PFSK-1 (cell line): ENCODE measurements around the gene BRINP1.

Experiments used
- FOXP2 ChIP-seq: optimal IDR thresholded peaks from 2 replicates; pipeline ENCODE3; 2011; ENCODE audit warnings: borderline replicate concordance, control low read depth, inconsistent platforms; ENCODE audit not compliant: insufficient read depth; ENCODE audit errors: extremely low read length, extremely low read depth
- POLR2AphosphoS5 ChIP-seq: IDR thresholded peaks from 2 replicates; pipeline ENCODE4 v1.6.1; 2012; ENCODE audit warnings: low read depth, mild to moderate bottlenecking, control low read depth, low read length, moderate library complexity
- SIN3A ChIP-seq: IDR thresholded peaks from 2 replicates; pipeline ENCODE4 v1.6.1; 2012; ENCODE audit warnings: mild to moderate bottlenecking, low read length, moderate library complexity, borderline replicate concordance; ENCODE audit not compliant: insufficient read depth
- TAF1 ChIP-seq: IDR thresholded peaks from 2 replicates; pipeline ENCODE4 v1.6.1; 2012; ENCODE audit warnings: low read length, control low read depth, borderline replicate concordance; ENCODE audit not compliant: insufficient read depth
- TF ChIP-seq, protein P1 (sequence below), 2 experiments: IDR thresholded peaks; 2 replicates each; pipeline versions ENCODE4 v1.6.1 to v1.8.0; 2011 to 2012; ENCODE audit warnings: low read depth in 2 of 2, low read length in 2 of 2, control low read depth in 1 of 2, inconsistent platforms in 1 of 2, mild to moderate bottlenecking in 1 of 2, moderate library complexity in 1 of 2; ENCODE audit not compliant: insufficient read depth in 1 of 2

Gene BRINP1

DNA sequence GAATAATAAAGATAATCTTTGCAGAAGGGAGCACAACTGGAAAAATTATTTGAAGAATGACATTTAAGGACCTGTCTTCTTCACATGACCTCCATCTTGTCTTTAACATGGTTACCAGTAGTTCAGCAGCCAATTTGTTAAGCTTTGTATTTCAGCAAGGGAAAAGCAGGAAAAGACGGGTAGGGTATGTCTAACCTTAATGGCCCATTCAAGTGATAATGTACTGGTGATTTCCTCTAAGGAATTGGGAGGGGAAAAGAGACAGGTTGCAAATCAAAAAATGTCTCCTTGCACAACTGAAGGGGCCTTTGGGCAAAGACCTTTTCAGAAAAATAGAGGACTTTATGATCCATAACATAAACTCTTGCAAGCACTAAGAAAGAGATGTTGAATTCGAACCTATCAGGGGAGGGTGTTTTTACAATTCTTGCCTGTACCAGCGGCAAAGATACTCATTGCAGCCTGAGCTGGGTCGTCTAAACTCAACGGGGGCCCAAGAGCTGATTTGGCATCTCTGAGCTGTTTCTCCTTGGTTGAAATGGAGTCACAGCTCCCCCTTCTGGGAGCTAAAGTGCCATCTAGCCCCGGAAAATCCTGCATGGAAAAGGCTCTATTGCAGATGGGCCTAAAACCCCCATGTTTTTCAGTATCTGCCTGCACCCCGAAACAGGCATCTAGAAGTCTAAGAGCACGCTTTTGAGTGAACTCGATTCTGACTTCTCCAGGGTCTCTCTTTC lies 3.8 kb downstream of the BRINP1 start:
- TF ChIP-seq POLR2AphosphoS5 = no peak
- TF ChIP-seq FOXP2 = no peak
- no peak for TF ChIP-seq SIN3A
- TF ChIP-seq, protein P1, sequence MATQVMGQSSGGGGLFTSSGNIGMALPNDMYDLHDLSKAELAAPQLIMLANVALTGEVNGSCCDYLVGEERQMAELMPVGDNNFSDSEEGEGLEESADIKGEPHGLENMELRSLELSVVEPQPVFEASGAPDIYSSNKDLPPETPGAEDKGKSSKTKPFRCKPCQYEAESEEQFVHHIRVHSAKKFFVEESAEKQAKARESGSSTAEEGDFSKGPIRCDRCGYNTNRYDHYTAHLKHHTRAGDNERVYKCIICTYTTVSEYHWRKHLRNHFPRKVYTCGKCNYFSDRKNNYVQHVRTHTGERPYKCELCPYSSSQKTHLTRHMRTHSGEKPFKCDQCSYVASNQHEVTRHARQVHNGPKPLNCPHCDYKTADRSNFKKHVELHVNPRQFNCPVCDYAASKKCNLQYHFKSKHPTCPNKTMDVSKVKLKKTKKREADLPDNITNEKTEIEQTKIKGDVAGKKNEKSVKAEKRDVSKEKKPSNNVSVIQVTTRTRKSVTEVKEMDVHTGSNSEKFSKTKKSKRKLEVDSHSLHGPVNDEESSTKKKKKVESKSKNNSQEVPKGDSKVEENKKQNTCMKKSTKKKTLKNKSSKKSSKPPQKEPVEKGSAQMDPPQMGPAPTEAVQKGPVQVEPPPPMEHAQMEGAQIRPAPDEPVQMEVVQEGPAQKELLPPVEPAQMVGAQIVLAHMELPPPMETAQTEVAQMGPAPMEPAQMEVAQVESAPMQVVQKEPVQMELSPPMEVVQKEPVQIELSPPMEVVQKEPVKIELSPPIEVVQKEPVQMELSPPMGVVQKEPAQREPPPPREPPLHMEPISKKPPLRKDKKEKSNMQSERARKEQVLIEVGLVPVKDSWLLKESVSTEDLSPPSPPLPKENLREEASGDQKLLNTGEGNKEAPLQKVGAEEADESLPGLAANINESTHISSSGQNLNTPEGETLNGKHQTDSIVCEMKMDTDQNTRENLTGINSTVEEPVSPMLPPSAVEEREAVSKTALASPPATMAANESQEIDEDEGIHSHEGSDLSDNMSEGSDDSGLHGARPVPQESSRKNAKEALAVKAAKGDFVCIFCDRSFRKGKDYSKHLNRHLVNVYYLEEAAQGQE (IDR thresholded peaks at IDR 0.05; ENCODE audit: insufficient read depth in 1 of 2, low read depth in 2 of 2, low read length in 2 of 2) = no peak
- TF ChIP-seq TAF1 = no peak

DNA sequence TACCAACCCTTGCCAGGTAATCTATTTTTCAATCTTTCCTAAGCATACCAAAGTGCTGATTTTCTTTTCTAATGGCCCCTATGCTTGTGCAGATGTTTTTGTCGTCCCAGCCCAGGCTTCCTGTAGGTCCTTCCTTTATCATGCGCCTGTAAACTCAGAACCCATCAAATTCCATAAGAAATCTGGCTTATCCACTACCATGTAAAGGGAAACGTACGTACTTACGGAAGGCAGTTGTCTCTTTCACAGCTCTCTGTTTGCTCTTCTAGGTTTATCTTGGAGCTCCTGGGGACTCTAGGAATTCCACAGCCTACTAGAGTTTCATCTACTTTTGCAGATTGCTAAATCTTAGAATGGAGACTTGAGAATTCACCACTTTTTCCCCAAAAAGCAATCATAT lies 9.0 kb downstream of the BRINP1 start:
- TF ChIP-seq TAF1 = no peak

DNA sequence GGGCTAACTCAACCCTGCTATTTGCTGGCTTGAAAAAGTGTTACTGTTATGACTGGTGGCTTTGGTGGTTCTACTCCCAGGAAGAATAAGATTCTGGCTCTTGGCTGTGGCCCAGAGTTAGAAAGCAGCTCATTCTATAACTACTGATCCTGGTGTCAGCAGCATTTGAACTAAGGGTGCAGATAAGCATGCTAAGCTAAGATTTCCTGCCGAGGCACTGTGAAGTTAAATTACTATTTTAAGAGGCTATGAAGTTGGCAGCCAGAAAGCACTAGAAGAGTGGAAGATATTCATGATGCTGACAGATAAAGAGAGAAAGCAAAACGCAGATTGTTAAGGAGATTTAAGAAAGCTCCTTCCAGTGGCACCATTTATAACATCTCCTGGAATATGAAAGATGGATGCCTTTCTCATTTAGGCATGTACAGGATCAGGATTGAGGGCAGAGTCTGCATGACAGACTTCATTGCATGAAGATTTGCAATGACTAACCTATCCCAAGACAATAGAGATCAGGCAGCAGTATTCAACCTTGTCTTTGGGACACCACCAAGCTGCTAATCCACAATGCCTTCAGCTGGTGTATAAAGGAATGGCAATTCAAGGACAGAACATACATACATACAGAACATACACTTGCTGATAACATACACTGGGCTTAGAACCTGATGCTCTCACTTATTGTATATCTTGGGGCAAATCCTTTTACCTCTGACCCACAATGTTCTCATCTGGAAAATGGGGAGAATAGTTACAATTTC lies 11.7 kb downstream of the BRINP1 start:
- TF ChIP-seq TAF1 (no peak), FOXP2 (no peak), POLR2AphosphoS5 (no peak), SIN3A (no peak)
- TF ChIP-seq, protein P1 (IDR thresholded peaks at IDR 0.05; ENCODE audit: insufficient read depth in 1 of 2, low read depth in 2 of 2, low read length in 2 of 2) = no peak

DNA sequence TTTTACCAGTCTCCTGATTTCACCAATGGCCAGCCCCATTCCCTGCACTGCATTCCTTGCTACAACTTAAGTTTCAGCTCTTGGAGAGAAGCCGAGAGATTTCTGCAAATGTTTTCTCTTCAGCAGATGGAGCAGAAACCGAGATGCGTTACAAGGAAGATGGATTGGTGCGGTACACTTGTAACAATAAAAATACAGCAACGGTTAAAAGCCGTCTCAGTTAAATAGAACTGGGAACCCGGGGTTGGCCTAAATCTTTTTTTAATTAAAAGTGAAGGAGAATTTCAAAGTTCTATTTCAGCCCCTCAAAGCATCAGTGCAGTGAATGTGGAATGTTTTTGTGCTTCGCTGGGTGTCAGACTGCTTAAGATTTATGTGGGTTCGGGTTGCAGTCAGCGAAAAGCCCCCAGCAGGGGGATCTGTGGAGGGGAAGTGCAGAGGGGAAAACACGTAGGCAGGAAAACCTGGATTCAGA lies 19.8 kb downstream of the BRINP1 start:
- TF ChIP-seq POLR2AphosphoS5 = no peak
- TF ChIP-seq FOXP2 = no peak
- TF ChIP-seq TAF1 = no peak
- no peak for TF ChIP-seq SIN3A
- TF ChIP-seq, protein P1 (IDR thresholded peaks at IDR 0.05; ENCODE audit: insufficient read depth in 1 of 2, low read depth in 2 of 2, low read length in 2 of 2) = no peak

DNA sequence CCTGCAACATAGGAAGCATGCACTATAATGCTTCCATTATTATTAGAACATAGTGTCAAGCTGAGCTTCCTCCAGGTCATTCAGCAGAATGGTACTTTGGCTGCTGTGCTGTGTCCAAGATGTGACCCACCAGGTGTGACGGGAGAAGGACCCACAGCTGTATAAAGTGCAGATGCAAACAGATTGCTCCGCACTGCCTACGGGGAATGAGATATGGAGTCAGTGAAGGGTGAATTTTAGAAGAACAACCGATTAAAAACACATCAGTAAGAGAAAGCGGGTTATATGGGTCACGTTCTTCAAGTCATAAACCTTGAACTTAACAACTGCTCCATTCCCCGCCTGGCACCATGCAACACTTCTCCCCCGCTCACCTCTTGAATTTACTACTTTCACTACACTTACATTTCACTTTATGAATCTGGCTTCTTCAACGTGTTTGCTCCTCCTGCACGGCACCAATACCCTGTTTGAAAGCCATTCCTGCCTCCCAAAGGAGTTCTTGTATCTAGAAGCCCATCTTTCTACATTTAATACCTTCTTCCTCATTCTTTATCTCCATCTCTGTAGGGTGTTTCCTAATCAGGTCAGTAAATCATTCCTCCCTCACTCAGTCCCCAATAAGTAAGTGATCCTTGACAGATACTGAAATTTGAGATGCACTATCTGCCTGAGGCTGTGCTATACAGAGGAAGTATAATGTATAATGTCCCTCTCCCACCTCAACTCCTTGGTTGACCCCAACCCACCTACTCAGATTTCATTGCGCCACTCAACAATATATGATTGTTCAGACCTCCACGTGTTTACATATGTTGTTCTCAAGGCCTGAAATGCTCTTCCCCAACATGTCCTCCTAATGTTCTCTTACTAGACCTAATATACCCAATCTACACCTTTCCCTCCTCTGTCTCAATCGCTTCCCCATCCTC lies 25.9 kb downstream of the BRINP1 start:
- no peak for TF ChIP-seq SIN3A
- no peak for TF ChIP-seq TAF1
- no peak for TF ChIP-seq POLR2AphosphoS5
- no peak for TF ChIP-seq FOXP2
- TF ChIP-seq, protein P1 (IDR thresholded peaks at IDR 0.05; ENCODE audit: insufficient read depth in 1 of 2, low read depth in 2 of 2, low read length in 2 of 2) = no peak
